ENCODE results near the gene MXI1. TPM values are rescaled to one million over a fixed set of nuclear protein-coding genes. Genes with fewer than 3 reads are reported as not detected.

Gene MXI1
- total and polyA plus RNA-seq, 2 of the 4 experiments (the other 2 are of a cell fraction) = 7.2 to 11.8 TPM

- Histone ChIP-seq H3K9me1 (ENCODE audit: insufficient read depth, low read length) (no peaks in the 10 kb centered on the region), H3K23ac (ENCODE audit: low read depth, low read length) (no peak overlapping the region), H3K14ac (replicated peaks; ENCODE audit: low read depth, low read length) (no peak overlapping the region), H3K36me3 (ENCODE audit: control insufficient read depth, insufficient read depth, low read length) (peaks cover 2% of the 10 kb centered on the region; the same call in 1 of the 2 replicates), H3K79me1 (ENCODE audit: low read depth in 1 of 2, low read length in 2 of 2) (no peaks in the 10 kb centered on the region), H3K27ac (ENCODE audit: insufficient read depth, low read length) (no peak overlapping the region), H2AK5ac (ENCODE audit: low read depth, low read length) (no peak overlapping the region), H3K9me3 (ENCODE audit: control insufficient read depth, insufficient read depth, low read length) (no peaks in the 10 kb centered on the region), H3K27me3 (ENCODE audit: control insufficient read depth, insufficient read depth, low read length) (no peaks in the 10 kb centered on the region), H4K20me1 (ENCODE audit: insufficient read depth, low read length) (no peaks in the 10 kb centered on the region), H3K9ac (ENCODE audit: low read depth, low read length) (no peak overlapping the region), H4K8ac (ENCODE audit: low read depth in 2 of 2, low read length in 2 of 2) (no peak overlapping the region), H3K4me1 (ENCODE audit: control insufficient read depth, insufficient read depth, low read length) (peaks cover 1% of the 10 kb centered on the region; the same call in 1 of the 2 replicates), H4K91ac (ENCODE audit: insufficient read depth, low read depth, low read length) (no peak overlapping the region), H3K4me3 (ENCODE audit: insufficient read depth, low read depth, low read length) (no peak overlapping the region), H3K4me2 (ENCODE audit: low read depth, low read length) (no peak overlapping the region), H2BK5ac (ENCODE audit: low read depth, low read length, poor library complexity, severe bottlenecking) (no peak overlapping the region), H2BK120ac (ENCODE audit: low read depth, low read length) (no peak overlapping the region), H2AFZ (replicated peaks; ENCODE audit: low read length, poor library complexity) (no peak overlapping the region), H3K4ac (ENCODE audit: low read depth, low read length) (no peak overlapping the region), H4K5ac (ENCODE audit: low read depth, low read length) (no peak overlapping the region), H2BK20ac (ENCODE audit: low read depth, low read length) (no peak overlapping the region), H2AK9ac (replicated peaks; ENCODE audit: low read depth, low read length, poor library complexity) (no peak overlapping the region), H3K18ac (ENCODE audit: low read depth, low read length) (no peak overlapping the region), H3K56ac (ENCODE audit: extremely low read depth, insufficient read depth, low read length) (no peak overlapping the region), H2BK15ac (ENCODE audit: low read depth, low read length) (no peak overlapping the region)
- no CpG with 5 or more reads among the region's 2 CpGs for whole genome bisulfite sequencing, 2 experiments (ENCODE audit: extremely low coverage in 2 of 2, insufficient read length in 1 of 2)
- DNase-seq (no peak), ATAC-seq (ENCODE audit: low read depth) (no peak)
- BruUV-seq (replicated peaks) = no TSS peak
- intact Hi-C loops (cut with micrococcal nuclease) = no loop called here
- dilution Hi-C loops (cut with HindIII; ENCODE audit: low sequenced_read_pairs, unreplicated experiment) = loop anchor here (25.0 kb wide), 1 partner anchor 140 kb away; no protein-coding TSS in a partner anchor
- POLR2A ChIA-PET (ENCODE audit: unreplicated experiment) = no interaction called here
- in situ Hi-C loops (cut with MboI; ENCODE audit: low sequenced_read_pairs) = no loop called here
- CTCF ChIA-PET = no interaction called here
- TF ChIP-seq CHD1 (IDR thresholded peaks at IDR 0.05; ENCODE audit: low read depth, low read length) = no peak
- no peak for TF ChIP-seq MAFK (IDR thresholded peaks at IDR 0.05; ENCODE audit: low read depth, low read length)
- TF ChIP-seq MAZ (IDR thresholded peaks at IDR 0.05; ENCODE audit: borderline replicate concordance, low read depth, low read length) = no peak
- TF ChIP-seq RCOR1 (IDR thresholded peaks at IDR 0.05; ENCODE audit: insufficient replicate concordance, low read length) = no peak
- TF ChIP-seq ELK1 (IDR thresholded peaks at IDR 0.05; ENCODE audit: borderline replicate concordance, low read depth, low read length) = no peak
- TF ChIP-seq RFX5 (IDR thresholded peaks at IDR 0.05; ENCODE audit: low read depth, low read length) = no peak
- TF ChIP-seq USF2 (IDR thresholded peaks at IDR 0.05; ENCODE audit: low read depth, low read length) = no peak
- no peak for TF ChIP-seq SMC3 (IDR thresholded peaks at IDR 0.05; ENCODE audit: low read depth, low read length)
- TF ChIP-seq CTCF (conservative IDR thresholded peaks at IDR 0.05; ENCODE audit: low read depth, low read length) = no peak
- TF ChIP-seq CEBPB (IDR thresholded peaks at IDR 0.05; ENCODE audit: low read depth, low read length) = no peak
- TF ChIP-seq MXI1 (IDR thresholded peaks at IDR 0.05; ENCODE audit: borderline replicate concordance, low read depth, low read length) = no peak
- TF ChIP-seq BHLHE40 (IDR thresholded peaks at IDR 0.05; ENCODE audit: low read depth, low read length) = no peak
- no peak for TF ChIP-seq FOS (IDR thresholded peaks at IDR 0.05; ENCODE audit: low read depth, low read length)
- no peak for TF ChIP-seq POLR2A (IDR thresholded peaks at IDR 0.05; ENCODE audit: low read depth, low read length)
- no peak for TF ChIP-seq RAD21 (IDR thresholded peaks at IDR 0.05; ENCODE audit: low read length)
- TF ChIP-seq NFE2L2 (IDR thresholded peaks at IDR 0.05; ENCODE audit: low read depth, low read length) = no peak
Observed at GRCh38 chr10:110277591-110277990, 70.2 kb downstream of the MXI1 start.
